Islet of Langerhans (tissue), 1 donor: ENCODE measurements around the gene NPC1L1.
"Not testable (repeated sequence)": the region's sequence is repeated elsewhere in the genome, so short reads cannot be mapped to it uniquely, and the experiment has no call there.

Experiments
- FAIRE-seq: peaks from one replicate; lab custom pipeline; 2011; peaks lifted over from hg19 to GRCh38; lab: Jason Lieb, UNC

Gene NPC1L1

GRCh38 chr7:44534501-44534900 lies 6.6 kb downstream of the NPC1L1 start:
- FAIRE-seq = no peak

DNA sequence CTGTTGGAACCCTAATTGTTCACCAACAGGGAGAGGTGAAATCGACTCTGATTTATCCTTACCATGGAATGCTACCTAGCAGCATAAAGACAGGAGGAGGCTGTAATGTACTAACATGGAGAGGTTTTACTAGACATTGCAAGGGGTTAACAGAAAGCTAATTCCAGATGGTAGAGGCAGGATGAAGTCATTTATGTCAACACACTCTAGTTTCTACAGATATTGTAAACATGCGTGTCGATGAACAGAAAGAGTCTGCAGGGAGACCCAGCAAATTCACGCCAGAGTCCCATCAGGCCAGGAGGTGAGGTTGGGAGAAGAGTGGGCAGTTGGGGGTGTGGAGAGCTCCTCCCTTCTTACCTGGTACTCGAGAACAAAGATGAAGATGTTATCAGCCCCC lies 7.0 kb downstream of the NPC1L1 start:
- FAIRE-seq = peak; percentile 47

- no peak for FAIRE-seq
Measured at GRCh38 chr7:44533301-44534055, 7.7 kb downstream of the NPC1L1 start.

DNA sequence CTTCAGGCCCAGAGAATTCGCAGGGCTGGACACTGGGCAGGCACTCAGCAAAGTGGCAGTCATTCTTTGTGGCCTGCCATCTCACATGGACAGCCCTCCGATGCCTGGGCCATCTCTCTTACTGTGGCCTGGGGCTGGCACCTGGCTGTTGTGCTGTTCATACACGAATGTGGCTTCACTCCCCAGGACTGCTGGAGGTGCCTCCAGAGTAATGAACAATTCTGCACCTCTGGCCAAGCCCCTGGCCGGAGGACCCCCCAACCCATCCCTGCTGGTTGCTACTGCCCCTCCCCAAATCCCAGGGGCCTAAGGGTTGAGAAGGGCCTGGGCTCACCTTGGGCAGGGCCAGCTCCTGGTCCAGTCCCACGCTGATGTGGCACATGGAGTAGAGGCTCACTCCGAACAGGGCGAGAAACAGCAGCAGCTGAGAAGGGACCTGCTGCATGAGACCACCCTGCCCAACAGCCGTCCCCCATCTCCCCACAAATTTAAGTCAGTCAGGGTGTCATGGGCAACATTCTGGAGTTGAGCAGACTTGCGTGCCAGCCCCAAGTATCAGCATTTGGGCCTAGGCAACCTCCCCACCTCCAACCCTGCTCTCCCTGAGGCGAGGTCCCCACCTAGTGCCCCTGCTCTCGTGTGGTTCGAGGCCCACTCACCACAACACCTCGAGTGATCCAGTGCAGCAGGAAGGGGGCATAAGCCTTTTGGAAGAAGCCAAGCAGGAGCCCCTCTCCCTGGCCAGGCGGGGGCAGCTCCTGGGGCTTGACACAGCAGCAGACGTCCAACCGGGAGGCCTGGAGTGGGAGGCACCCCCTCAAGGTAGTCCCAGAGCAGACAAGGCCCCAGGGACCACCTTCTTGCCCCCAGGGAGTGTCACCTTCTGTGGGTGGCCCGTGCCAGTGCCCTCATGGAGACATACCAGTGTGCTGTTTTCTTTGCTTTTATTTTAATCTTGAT lies 9.4 kb downstream of the NPC1L1 start:
- no peak for FAIRE-seq

- FAIRE-seq = no peak
Measured at GRCh38 chr7:44530990-44531389, 10.1 kb downstream of the NPC1L1 start.

DNA sequence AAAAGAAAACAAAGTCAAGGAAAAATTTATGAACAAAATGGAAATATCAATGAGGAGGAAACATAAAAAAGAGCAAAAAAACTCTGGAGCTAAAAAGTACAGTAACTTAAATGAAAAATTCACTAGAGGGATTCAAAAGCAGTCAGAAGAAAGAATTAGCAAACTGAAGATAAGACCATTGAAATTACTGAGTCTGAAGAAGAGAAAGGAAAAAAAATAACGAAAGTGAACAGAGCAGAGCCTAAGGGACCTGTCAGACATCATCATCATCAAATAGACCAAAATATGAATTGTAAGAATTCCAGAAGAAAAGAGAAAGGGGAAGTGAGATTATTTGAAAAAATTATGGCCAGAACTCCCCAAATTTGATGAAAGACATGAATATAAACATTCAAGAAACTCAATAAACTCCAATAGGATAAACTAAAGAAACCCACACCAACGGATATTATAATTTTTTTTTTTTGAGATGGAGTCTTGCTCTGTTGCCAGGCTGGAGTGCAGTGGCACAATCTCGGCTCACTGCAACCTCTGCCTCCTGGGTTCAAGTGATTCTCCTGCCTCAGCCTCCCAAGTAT lies 16.2 kb downstream of the NPC1L1 start:
- FAIRE-seq = no peak

DNA sequence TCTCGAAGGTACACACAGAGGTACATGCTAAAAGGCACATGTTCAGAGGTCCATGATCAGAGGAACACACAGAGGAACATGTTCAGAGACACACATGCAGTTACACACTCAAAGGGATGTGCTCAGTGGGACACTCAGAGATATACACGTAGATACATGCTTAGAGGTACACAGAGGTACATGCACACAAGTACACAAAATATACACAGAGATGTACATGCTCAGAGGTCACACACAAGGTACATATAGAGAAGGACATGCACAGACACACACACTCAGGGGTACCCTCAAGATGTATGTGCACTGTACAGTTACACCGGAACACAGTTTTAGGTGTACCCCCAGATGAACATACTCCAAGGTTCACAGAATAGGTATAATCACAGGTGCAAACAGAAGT lies 18.8 kb downstream of the NPC1L1 start:
- FAIRE-seq = no peak

DNA sequence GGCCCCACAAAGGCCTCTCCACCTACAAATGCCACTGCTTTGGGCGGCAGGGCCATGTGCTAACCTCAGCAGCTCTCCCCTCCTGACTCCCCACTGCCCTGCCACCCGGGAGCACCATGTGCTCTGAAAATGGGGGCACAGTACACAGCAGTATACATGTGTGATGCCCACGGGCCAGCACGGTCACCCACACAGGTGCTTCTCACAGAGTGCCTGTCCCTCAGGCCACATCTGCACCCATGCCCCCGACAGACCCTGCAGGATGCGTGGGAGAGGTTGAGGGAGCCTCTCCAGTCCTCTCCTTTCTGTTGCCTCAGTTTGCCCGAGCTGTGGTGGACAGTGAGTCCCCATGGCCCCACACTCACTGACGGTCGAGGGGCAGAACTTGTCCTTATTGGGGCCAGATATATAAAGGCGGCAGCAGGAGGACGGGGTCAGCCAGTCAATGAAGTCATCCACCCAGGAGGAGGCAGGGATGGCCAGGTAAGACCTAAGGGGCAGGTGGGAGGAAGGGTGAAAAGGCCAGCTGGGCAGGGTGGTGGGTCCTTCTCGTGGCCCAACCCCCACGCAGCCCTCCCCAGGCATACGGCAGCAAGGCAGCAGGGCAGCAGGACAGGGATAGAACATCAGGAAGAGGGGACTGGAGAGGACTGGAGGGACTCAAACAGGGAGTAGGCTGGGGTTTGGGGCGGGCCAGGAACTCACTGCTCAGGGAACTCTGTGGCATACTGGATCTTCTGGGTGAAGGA lies 19.6 kb downstream of the NPC1L1 start:
- FAIRE-seq = no peak

- no peak for FAIRE-seq
Measured at GRCh38 chr7:44520574-44520973, 20.6 kb downstream of the NPC1L1 start.

DNA sequence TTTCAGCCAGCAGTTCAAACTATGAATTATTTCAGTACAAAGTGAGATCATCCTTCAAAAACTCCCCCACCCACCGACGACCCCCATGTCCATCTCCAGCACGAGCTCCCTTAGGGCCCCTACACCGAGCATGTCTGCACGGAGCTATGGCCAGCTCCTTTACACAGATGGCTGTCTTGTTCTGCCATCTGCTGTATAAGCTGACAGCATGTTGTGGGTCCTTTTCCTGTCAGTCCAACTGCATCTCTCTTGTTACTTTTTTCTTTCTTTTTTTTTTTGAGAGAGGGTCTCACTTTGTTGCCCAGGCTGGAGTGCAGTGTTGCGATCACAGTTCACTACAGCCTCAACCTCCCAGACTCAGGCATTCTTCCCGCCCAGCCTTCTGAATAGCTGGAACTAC lies 21.6 kb downstream of the NPC1L1 start:
- no peak for FAIRE-seq

GRCh38 chr7:44518761-44519160 lies 22.4 kb downstream of the NPC1L1 start:
- FAIRE-seq = no peak

DNA sequence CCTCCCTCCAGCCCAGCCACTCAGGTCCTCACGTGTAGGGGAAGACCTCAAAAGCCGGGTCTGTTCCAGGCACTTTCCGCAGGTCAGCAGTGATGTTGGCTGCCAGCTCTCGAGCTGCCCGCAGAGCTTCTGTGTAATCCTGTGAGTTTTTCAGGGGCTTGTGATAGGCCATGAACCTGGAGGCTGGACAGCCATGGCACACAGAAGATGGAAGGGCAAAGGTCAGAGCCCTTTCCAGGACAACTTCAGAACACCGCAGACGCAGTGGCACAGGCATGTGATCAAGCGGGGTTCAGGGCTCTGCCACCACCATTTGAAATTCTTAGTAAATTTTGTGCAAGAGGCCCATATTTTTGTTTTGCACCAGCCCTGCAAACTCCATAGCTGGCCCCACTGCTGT lies 24.0 kb downstream of the NPC1L1 start:
- FAIRE-seq = no peak

GRCh38 chr7:44515590-44516268 lies 25.4 kb downstream of the NPC1L1 start:
- no peak for FAIRE-seq

DNA sequence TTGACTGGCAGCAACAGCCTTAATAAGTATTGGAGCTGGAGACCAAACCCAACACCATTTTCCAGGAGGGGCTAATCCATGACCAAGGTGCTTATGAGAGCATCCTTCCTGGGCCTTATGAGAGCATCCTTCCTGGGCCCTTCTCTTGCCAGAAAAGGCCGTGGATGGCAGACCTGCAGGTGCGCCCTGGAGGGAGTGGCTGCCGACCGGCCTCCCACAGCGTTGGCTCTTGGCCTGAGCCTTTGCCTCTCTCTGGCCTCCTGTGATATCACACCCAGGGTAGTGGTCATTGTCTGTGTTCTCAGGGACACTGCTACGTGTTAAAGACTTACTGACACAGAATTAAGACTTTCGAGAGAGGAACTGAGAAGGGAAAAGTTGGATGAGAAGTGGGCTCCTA lies 28.4 kb downstream of the NPC1L1 start:
- no peak for FAIRE-seq

- no peak for FAIRE-seq
Measured at GRCh38 chr7:44511863-44512468, 29.2 kb downstream of the NPC1L1 start.

DNA sequence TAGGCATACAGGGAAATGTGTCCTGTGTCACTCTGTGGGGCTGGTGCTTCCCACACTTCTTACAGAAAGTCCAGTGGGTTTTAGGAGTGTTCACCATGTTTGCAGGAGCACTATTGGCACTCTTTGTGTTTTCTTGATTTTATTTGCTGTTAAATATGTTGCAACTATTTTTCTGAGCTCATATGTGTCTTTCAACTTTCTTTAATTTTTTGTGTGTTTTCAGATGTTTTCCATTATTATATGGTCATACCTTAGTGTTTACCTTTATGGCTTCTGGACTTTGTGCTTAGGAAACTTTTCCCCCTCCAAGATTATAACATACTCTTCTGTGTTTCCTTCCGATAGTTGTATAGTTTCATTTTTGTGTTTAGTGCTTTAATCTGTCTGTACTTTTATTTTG lies 29.9 kb downstream of the NPC1L1 start:
- FAIRE-seq = no peak

DNA sequence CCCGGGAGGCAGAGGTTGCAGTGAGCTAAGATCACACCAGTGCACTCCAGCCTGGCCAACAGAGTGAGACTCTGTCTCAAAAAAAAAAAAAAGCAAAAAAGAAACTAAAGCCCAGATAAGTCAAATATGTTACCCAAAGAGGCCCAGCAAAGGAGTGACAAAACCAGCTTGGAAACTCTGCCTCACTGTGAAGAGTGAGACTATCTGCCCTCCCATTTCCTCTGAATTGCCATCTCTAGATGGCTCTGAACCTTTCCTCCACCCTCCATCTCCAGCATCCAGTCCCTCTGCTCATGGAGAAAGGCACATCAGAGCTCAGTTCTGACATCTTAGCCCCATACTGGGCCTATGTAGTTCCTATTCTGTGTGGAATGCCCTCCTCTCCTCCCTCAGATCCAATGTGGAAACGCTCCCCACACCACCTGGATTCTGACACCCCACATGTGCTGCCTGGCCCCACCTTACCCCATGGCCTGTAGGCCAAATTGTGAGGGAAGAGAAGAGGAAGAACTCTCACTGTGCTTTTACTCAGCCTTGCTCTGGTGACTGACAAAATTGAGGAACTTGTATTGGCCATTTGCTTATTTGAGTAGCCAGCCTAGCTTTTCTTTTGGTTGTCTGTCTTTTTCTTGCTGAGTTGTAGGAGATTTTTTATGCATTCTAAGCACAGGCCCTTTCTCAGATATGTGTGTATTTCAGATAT lies 32.7 kb downstream of the NPC1L1 start:
- FAIRE-seq = no peak

GRCh38 chr7:44506592-44507288 lies 34.4 kb downstream of the NPC1L1 start:
- not testable (repeated sequence) for FAIRE-seq

GRCh38 chr7:44505595-44505994 lies 35.5 kb downstream of the NPC1L1 start:
- FAIRE-seq = no peak
